AG09309 (cell line): Measurements from ENCODE around the gene FXYD5.

Source experiments
- DNase-seq: peaks from one replicate; pipeline ENCODE4 v3.0.0-alpha.2; 2010; ENCODE audit warnings: low read depth
- H3K4me3 ChIP-seq: 2 replicates; pipeline ENCODE4 v1.5.1; 2011; ENCODE audit warnings: mild to moderate bottlenecking, low read depth, low read length, moderate library complexity; ENCODE audit not compliant: control insufficient read depth
- TF ChIP-seq, protein P1 (sequence below): IDR thresholded peaks from 2 replicates; pipeline ENCODE4 v1.5.1; 2011; ENCODE audit warnings: mild to moderate bottlenecking, low read depth, low read length, inconsistent platforms; ENCODE audit not compliant: insufficient read depth, control insufficient read depth; ENCODE audit errors: missing control alignments

Gene FXYD5

GRCh38 chr19:35165200-35166058 is 10.9 kb downstream of the FXYD5 start:
- no peak for DNase-seq
- TF ChIP-seq, protein P1, sequence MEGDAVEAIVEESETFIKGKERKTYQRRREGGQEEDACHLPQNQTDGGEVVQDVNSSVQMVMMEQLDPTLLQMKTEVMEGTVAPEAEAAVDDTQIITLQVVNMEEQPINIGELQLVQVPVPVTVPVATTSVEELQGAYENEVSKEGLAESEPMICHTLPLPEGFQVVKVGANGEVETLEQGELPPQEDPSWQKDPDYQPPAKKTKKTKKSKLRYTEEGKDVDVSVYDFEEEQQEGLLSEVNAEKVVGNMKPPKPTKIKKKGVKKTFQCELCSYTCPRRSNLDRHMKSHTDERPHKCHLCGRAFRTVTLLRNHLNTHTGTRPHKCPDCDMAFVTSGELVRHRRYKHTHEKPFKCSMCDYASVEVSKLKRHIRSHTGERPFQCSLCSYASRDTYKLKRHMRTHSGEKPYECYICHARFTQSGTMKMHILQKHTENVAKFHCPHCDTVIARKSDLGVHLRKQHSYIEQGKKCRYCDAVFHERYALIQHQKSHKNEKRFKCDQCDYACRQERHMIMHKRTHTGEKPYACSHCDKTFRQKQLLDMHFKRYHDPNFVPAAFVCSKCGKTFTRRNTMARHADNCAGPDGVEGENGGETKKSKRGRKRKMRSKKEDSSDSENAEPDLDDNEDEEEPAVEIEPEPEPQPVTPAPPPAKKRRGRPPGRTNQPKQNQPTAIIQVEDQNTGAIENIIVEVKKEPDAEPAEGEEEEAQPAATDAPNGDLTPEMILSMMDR = no peak
- no peak overlapping the region for H3K4me3 ChIP-seq

GRCh38 chr19:35166100-35167063 is 11.8 kb downstream of the FXYD5 start:
- no peak for DNase-seq
- TF ChIP-seq, protein P1 = no peak
- H3K4me3 ChIP-seq = no peak overlapping the region

DNA sequence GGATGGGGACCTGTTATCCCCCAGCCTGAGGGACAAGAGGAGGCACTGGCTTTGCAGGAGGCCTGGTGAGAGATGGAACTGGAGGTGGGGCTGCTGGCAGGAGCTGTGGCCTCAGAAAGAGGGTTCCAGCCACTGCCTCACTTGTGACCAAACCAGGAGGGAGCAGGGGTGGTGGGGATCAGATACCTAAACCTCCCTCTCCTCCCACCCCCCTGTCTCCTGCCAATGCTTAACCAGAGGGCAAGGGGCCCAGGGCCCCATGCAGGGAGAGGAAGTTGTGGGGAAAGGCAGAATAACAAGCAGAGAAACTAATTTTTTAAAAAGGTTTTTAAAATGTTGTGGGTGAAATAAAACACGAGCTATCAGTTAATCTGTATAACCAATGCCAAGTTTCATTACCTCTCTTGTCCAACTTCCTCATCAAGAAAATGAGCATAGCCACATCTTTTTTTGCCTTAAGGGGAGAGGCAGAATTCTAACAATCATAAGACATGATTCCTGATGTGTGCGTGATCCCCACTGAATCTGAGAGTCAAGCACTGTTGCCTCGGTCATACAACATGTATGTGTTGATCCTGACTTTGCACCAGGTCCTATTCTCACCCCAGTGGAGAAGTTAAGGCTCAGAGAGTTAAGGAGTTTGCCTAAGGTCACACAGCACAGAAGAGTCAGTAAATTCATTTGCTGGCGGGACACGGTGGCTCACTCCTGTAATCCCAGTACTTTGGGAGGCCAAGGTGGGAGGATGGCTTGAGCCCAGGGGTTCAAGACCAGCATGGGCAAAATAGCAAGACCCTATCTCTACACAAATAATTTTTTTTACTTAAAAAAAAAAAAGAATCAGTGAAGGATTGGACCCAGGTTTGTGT is 12.9 kb downstream of the FXYD5 start:
- no peak overlapping the region for H3K4me3 ChIP-seq
- DNase-seq = no peak
- TF ChIP-seq, protein P1 = no peak

GRCh38 chr19:35168196-35168595 is 13.7 kb downstream of the FXYD5 start:
- DNase-seq = no peak
- H3K4me3 ChIP-seq = no peak overlapping the region
- TF ChIP-seq, protein P1 = peak; percentile 10

DNA sequence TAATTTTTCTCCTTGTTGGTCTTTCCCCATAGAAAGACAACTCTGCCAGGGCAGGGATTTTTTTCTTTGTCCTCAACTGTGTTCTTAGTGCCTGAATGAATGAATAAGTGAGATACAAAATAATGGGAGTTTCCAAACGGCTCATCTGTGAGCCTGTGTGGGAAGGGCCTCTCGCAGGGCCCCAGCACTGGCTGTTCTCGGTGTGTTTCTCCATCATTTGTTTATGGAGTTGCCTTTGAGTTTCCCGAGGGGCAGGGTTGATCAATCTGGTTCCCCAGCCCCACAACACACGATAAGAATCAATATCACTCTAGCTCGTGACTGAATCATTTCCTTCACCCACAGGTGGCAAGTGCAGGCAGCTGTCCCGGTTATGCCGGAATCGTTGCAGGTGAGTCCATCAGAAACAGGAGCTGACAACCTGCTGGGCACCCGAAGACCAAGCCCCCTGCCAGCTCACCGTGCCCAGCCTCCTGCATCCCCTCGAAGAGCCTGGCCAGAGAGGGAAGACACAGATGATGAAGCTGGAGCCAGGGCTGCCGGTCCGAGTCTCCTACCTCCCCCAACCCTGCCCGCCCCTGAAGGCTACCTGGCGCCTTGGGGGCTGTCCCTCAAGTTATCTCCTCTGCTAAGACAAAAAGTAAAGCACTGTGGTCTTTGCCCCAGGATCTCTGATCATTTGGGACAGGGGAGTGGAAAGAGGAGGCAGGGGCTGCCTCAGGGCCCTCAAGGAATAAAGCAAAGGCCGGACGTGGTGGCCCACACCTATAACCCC is 14.9 kb downstream of the FXYD5 start:
- no peak for DNase-seq
- no peak overlapping the region for H3K4me3 ChIP-seq
- TF ChIP-seq, protein P1 = no peak
